HG03103 (cell line): ENCODE measurements around the gene TSNAXIP1.
"Not testable (repeated sequence)": the region's sequence is repeated elsewhere in the genome, so short reads cannot be mapped to it uniquely, and the experiment has no call there.

Experiments used
- ATAC-seq: cut with Tn5 transposase; IDR thresholded peaks from one replicate; pipeline ENCODE4 v1.9.1; 2021; ENCODE audit warnings: low read depth; ENCODE audit not compliant: unreplicated experiment

The TSNAXIP1 gene

DNA sequence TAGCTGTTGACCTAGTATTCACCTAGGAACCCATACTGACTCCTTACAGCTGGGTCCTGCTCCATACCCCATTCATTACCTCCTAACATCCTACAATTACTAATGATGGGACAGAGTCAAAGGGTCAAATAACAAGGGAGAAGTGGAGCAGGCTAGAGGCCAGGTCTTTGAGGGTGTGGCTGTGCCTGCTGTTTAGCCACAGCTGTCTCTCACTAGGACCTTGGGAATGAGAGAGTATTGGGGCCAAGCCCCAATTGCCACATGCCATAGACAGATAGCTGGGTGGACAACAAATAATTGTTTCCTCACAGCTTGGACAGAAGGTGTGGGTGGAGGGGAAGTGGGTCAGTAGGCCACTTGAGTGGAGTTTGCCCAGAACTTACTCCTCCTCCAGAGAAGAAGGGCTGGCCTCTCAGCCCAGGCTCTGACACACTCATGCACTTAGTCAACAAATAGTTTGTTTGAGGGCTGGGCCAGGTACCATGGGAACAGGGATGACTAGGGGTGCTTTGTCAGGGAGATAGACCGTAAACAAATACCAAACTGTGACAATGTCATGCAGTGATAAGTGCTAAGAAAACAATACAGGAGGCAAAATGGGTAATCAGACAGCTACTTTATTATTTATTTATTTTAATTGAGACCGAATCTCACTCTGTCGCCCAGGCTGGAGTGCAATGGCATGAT lies 51.0 kb downstream of the TSNAXIP1 start:
- ATAC-seq, result no peak

DNA sequence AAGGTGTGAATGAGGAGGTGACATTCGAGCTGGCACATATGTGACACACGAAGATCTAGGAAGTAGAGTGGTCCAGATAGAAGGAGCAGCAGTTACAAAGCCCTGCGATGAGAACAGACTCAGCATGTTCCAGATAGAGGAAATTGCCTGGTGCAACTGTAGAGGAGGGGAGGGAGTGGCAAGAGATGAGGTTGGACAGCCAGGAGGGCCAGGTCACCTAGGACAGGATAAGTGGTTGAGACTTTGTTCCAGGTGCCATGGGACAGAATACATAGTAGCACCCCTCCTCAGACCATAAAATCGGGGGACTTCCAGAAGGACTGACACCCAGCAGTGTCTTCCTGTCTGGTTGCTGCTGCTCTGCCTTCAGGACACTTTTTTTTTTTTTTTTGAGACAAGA lies 51.8 kb downstream of the TSNAXIP1 start:
- no peak for ATAC-seq

DNA sequence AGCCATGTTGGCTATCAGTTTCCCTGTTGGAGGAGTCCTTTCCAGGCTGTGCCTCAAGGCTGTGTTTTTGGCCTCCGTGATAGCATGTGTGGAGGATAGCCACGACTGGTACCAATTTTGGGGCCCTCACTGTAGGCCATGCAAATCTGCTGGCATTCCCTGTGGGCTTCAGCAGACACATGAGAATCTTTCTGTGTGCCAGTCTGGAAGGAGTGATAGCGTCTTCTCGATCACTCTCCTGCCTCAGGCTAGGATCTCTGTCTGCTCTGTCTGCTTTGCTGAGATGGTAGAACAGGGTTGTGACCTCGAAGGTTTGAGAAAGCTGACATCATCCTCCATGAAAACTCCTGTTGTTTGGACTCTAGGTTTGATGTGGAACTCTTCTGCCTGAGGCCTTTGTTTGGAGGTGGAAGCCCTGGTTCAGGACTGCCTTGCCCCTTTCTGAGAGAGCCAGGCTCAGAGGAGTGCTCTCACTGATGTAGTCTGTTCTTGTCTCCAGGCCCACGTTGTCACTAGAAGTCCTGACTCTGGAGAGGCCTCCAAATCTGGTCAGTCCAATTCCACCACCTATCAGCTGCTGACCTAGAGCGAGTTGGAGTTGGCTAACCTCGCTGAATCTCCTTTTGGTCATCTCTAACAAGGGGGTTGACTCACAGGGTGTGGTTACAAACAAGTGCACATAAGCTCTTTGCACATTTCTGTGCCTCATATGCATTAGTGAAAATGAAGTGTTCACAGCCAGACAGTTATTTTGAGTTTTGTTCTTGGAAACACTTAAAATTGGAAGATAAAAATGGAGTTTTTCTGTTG lies 54.1 kb downstream of the TSNAXIP1 start:
- ATAC-seq, result no peak

GRCh38 chr16:67861877-67862276 lies 55.2 kb downstream of the TSNAXIP1 start:
- no peak for ATAC-seq

DNA sequence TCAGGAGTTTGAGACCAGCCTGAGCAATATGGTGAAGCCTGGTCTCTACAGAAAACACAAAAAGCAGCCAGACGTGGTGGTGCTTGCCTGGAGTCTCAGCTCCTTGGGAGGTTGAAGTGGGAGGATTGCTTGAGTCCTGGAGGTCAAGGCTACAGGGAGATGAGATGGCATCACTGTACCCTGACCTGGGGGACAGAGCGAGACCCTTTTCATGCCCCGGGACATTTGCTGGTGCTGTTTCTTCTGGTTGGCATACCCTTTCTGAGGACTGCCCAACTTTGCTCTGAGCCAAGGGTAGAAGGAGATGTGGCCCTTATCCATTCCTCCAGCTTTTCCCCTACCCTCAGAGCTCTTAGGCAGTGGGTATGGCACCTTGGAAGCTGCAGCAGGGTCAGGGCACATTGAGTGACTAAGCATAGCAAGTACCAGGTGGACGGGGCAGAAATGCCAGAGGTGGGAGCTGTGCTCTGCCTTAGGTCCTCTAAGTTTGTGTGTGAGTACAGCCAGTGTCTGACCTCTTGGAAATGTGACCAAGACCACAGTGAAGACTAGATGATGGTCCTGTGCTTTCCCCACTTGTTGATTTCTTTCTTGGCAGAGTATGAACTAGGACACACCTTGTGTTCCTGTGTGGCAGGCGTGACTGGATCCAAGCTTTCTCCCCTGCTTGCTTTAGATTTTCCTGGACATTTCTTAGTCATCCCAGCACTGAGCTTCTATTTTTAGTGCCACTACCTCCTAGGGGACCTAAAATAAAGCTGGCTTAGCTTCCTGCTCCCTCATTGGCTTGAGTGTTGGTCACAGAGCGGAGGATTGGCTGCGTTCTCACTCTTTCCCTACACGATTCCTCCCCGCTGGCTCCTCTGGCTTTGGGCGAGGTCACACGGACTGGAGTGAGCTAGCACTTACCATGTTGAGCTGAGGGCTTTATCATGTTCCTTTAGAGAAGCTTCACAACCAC lies 56.2 kb downstream of the TSNAXIP1 start:
- ATAC-seq, result no peak

DNA sequence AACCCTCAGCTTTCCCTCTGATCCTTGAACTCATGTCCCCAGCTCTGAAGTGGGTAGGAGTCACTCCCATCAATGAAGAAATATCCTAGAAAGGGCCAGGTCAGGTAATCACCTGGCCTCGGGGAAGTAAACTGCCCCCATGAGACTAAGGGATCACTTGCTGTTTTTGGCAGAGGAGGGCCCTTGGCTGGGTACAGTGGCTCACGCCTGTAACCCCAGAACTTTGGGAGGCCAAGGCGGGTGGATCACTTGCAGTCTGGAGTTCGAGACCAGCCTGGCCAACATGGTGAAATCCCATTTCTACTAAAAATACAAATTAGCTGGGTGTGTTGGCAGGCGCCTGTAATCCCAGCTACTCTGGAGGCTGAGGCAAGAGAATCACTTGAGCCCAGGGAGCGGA lies 57.4 kb downstream of the TSNAXIP1 start:
- not testable (repeated sequence) for ATAC-seq

DNA sequence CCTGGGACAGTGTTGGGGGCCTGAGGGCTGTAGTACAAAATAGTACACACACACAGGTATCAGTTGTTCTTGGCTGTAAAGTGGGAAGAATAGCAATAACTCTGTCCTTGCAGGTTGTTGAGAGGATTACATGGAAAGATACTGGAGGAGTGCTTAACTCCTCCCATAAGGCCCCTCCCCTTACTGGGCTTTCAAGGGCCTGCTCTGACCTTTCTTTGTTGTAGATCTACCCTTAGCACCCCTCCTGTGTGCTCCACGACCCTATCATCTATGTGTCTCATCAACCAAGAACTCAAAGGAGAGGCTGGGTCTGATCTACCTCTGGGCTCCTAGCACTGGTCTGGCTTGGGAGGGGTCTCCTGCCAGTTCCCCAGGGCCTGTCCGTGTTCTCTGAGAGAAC lies 57.9 kb downstream of the TSNAXIP1 start:
- no peak for ATAC-seq

DNA sequence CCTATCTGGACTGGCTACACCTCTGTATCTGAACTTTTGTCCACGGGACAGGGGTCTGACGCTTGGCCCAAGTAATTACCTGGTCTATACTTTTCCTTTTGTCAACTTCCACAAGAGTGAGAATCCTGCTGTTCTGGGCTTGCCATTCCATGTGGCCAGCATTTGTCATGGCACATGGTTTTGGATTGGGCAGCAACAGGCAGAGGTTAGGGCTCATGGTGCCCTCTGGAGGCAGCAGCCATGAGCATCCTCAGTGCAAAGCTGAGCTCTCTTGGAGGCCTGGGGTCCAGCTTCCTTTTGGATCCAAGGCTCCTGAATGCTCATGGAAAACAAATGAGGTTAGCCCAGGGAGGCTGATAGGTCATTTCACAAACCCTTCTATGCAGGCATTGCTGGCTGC lies 58.6 kb downstream of the TSNAXIP1 start:
- no peak for ATAC-seq

GRCh38 chr16:67868290-67868689 lies 61.6 kb downstream of the TSNAXIP1 start:
- ATAC-seq, result no peak

DNA sequence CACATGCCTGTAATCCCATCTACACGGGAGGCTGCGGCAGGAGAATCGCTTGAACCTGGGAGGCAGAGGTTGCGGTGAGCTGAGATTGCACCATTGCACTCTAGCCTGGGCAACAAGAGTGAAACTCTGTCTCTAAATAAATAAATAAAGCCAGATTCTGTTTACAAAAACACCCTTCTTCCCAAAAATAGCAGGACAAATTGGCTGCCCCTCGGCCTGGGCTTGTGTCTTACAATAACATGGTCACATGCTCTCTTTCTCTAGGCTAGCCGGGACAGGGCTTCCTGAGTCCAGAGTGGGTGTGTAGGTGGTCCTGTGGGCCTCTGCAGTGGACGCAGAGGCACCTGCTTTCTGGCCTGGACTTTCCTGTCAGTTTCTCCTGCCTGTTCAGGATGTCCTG lies 63.0 kb downstream of the TSNAXIP1 start:
- ATAC-seq, result no peak

GRCh38 chr16:67871256-67871655 lies 64.6 kb downstream of the TSNAXIP1 start:
- ATAC-seq, result no peak

DNA sequence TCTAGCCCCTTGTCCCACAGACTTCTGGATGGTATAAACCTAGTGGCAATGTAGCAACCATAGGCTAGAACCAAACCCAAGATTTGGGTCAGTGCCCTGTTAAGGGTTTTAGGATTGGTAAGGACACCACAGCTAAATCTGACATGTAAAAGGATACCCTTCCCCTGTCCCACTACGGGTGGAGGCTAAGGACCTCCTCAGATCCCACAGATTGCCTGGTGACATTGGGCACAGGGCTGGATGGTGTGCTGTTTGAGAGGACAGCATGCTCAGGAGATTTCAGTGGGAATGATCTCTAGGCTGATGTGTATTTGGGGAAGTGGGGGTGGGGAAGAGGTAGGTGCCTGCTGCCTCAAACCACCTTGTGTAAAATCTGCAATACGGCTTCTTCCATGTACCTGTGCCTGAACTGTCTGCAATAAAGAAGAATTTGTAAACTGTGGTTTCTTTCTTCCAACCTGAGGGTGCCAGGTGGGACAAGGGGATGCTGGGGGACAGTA lies 65.5 kb downstream of the TSNAXIP1 start:
- no peak for ATAC-seq

DNA sequence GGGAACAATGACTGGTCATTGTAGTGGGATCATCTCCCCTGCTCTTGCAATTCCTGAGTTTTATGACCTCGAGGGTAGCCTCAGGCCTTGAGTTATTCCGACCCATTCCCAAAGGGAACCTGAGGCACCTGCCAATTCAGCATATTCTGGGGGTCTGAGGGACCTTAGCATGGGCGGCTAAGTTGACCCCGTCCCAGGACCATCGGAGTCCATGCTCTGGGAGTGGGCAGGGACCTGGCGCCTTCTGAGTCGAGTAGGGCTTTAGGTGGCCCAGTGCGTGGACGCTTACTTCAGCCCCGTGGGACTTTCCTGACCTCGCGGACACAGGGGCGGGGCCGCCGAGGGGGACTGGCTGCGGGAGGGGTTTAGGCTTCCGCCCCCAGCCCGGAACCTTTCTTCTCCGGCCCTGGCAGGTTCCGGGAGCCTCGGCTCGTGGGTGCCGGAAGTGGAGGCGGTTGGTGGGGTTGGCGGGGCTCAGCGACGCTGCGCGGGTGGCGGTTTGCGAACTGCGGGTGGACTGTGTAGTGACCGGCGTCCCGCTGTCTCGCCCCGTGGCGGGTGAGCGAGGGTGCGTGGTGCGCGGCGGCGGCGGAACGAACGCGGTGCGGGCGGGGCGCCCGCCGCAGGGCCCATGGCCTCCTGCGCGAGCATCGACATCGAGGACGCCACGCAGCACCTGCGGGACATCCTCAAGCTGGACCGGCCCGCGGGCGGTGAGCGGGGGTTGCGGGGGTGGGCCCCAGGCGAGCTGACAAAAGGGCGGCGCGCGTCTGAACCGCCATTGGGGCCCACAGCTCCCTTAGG lies 66.1 kb downstream of the TSNAXIP1 start, which contains the start of gene EDC4:
Gene EDC4, plus strand, starts transcription at position 422 of the 804 bp plus-strand sequence. Its CDS starts 210 bp downstream, at position 632.
- peak; percentile 69 for ATAC-seq

- no peak for ATAC-seq
Measured at GRCh38 chr16:67873435-67874370, 67.0 kb downstream of the TSNAXIP1 start.

- no peak for ATAC-seq
Measured at GRCh38 chr16:67874372-67874771, 67.7 kb downstream of the TSNAXIP1 start.

DNA sequence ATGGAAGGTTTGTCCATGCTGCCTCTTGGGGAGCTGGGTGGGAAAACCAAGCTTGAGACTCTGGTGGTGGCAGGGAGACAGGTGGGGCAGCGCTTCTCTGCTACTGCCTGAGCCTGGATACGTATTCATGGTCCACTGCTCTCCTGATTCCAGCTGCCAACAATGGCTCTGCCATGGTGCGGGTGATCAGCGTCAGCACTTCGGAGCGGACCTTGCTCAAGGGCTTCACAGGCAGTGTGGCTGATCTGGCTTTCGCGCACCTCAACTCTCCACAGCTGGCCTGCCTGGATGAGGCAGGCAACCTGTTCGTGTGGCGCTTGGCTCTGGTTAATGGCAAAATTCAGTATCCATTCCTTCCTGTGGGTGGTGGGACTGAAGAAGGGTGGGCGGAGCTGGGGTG lies 70.4 kb downstream of the TSNAXIP1 start:
- ATAC-seq, result no peak
